H9 (cell line): Measurements from ENCODE around the gene THSD7B. TPM values are rescaled to one million over a fixed set of nuclear protein-coding genes. Genes with fewer than 3 reads are reported as not detected.

Experiments
- DNase-seq: peaks from one replicate; pipeline ENCODE4 v3.0.0-alpha.2; 2017
- H2AFZ ChIP-seq: one replicate; pipeline ENCODE4 v1.6.1; 2013; ENCODE audit warnings: mild to moderate bottlenecking, low read length, control low read depth, moderate library complexity
- H2AK5ac ChIP-seq: 2 replicates; pipeline ENCODE4 v1.6.1; 2013; ENCODE audit warnings: low read length, control low read depth, mixed read lengths; ENCODE audit not compliant: insufficient read length
- H2BK120ac ChIP-seq: one replicate; pipeline ENCODE4 v1.6.1; 2013; ENCODE audit warnings: low read depth, mild to moderate bottlenecking, low read length, control low read depth, inconsistent platforms; ENCODE audit not compliant: poor library complexity, severe bottlenecking
- H2BK12ac ChIP-seq: 2 replicates; pipeline ENCODE4 v1.6.1; 2013; ENCODE audit warnings: low read length, control low read depth, mixed read lengths, low read depth; ENCODE audit not compliant: insufficient read length
- H2BK15ac ChIP-seq: 2 replicates; pipeline ENCODE4 v1.6.1; 2013; ENCODE audit warnings: low read depth, low read length, control low read depth
- H2BK20ac ChIP-seq: one replicate; pipeline ENCODE4 v1.6.1; 2013; ENCODE audit warnings: low read depth, mild to moderate bottlenecking, low read length, control low read depth, inconsistent platforms; ENCODE audit not compliant: poor library complexity, severe bottlenecking
- H2BK5ac ChIP-seq: 2 replicates; pipeline ENCODE4 v1.6.1; 2013; ENCODE audit warnings: low read length, control low read depth, mixed read lengths; ENCODE audit not compliant: insufficient read length
- H3K14ac ChIP-seq: 2 replicates; pipeline ENCODE4 v1.6.1; 2013; ENCODE audit warnings: low read length, control low read depth; ENCODE audit not compliant: insufficient read depth
- H3K18ac ChIP-seq: 2 replicates; pipeline ENCODE4 v1.6.1; 2013; ENCODE audit warnings: low read depth, mild to moderate bottlenecking, mixed read lengths, low read length, control low read depth; ENCODE audit not compliant: insufficient read length
- H3K23ac ChIP-seq: 2 replicates; pipeline ENCODE4 v1.6.1; 2013; ENCODE audit warnings: low read length, control low read depth, mixed read lengths, low read depth; ENCODE audit not compliant: insufficient read length
- H3K23me2 ChIP-seq: 2 replicates; pipeline ENCODE4 v1.6.1; 2013; ENCODE audit warnings: low read depth, mild to moderate bottlenecking, mixed read lengths, low read length, control low read depth; ENCODE audit not compliant: insufficient read length, poor library complexity, severe bottlenecking
- H3K27ac ChIP-seq: 2 replicates; pipeline ENCODE4 v1.5.1; 2013; ENCODE audit warnings: low read length, control low read depth, mixed read lengths, low read depth; ENCODE audit not compliant: insufficient read length
- H3K27me3 ChIP-seq: 2 replicates; pipeline ENCODE4 v1.6.1; 2013; ENCODE audit warnings: low read length, control low read depth, inconsistent platforms; ENCODE audit not compliant: insufficient read depth
- H3K4ac ChIP-seq: 2 replicates; pipeline ENCODE4 v1.6.1; 2013; ENCODE audit warnings: low read depth, mild to moderate bottlenecking, control low read depth, inconsistent platforms, low read length, moderate library complexity
- H3K4me1 ChIP-seq: 2 replicates; pipeline ENCODE4 v1.6.1; 2013; ENCODE audit warnings: low read length, control low read depth, inconsistent platforms; ENCODE audit not compliant: insufficient read depth
- H3K4me2 ChIP-seq: 2 replicates; pipeline ENCODE4 v1.6.1; 2013; ENCODE audit warnings: low read length, control low read depth, mixed read lengths; ENCODE audit not compliant: insufficient read length, insufficient read depth
- H3K56ac ChIP-seq: 2 replicates; pipeline ENCODE4 v1.6.1; 2013; ENCODE audit warnings: low read depth, mild to moderate bottlenecking, mixed read lengths, low read length, control low read depth; ENCODE audit not compliant: insufficient read length
- H3K79me1 ChIP-seq: 2 replicates; pipeline ENCODE4 v1.6.1; 2013; ENCODE audit warnings: low read depth, mild to moderate bottlenecking, moderate library complexity, low read length, control low read depth, inconsistent platforms; ENCODE audit not compliant: insufficient read depth, poor library complexity, severe bottlenecking
- H3K79me2 ChIP-seq: 2 replicates; pipeline ENCODE4 v1.6.1; 2013; ENCODE audit warnings: low read length, control low read depth, inconsistent platforms; ENCODE audit not compliant: insufficient read depth
- H3K9ac ChIP-seq: 2 replicates; pipeline ENCODE4 v1.6.1; 2013; ENCODE audit warnings: low read length, control low read depth, mixed read lengths; ENCODE audit not compliant: insufficient read length; ENCODE audit errors: extremely low read depth
- H3K9me3 ChIP-seq: one replicate; pipeline ENCODE4 v1.6.1; 2013; ENCODE audit warnings: low read depth, low read length, inconsistent platforms; ENCODE audit not compliant: control insufficient read depth
- H3T11ph ChIP-seq: one replicate; pipeline ENCODE4 v1.6.1; 2013; ENCODE audit warnings: mild to moderate bottlenecking, low read length, control low read depth, inconsistent platforms
- H4K20me1 ChIP-seq: one replicate; pipeline ENCODE4 v1.6.1; 2013; ENCODE audit not compliant: control insufficient read depth, insufficient read length, insufficient read depth
- H4K5ac ChIP-seq: 2 replicates; pipeline ENCODE4 v1.6.1; 2013; ENCODE audit warnings: low read depth, mild to moderate bottlenecking, mixed read lengths, low read length, control low read depth; ENCODE audit not compliant: insufficient read length
- H4K8ac ChIP-seq: replicated peaks from 2 replicates; pipeline ENCODE4 v1.6.1; 2013; ENCODE audit warnings: low read length, control low read depth, mixed read lengths, low read depth; ENCODE audit not compliant: insufficient read length
- H4K91ac ChIP-seq: 2 replicates; pipeline ENCODE4 v1.6.1; 2013; ENCODE audit warnings: low read depth, mild to moderate bottlenecking, moderate library complexity, mixed read lengths, low read length, control low read depth; ENCODE audit not compliant: insufficient read length
- H3K27ac Mint-ChIP-seq, 3 experiments: 2 replicates in 2 of 3; 3 replicates in 1 of 3; pipeline ENCODE4 v1.8.0; 2020 to 2021; ENCODE audit warnings: mixed read lengths in 3 of 3, mild to moderate bottlenecking in 1 of 3, moderate library complexity in 1 of 3
- H3K27me3 Mint-ChIP-seq: 2 replicates; pipeline ENCODE4 v1.8.0; 2021; ENCODE audit warnings: low read depth, mild to moderate bottlenecking, moderate library complexity, mixed read lengths
- H3K36me3 Mint-ChIP-seq, 3 experiments: 2 replicates in 2 of 3; 3 replicates in 1 of 3; pipeline ENCODE4 v1.8.0; 2020 to 2021; ENCODE audit warnings: low read depth in 3 of 3, mixed read lengths in 3 of 3; ENCODE audit not compliant: insufficient read depth in 1 of 3
- H3K4me1 Mint-ChIP-seq, 2 experiments: 2 replicates each; pipeline ENCODE4 v1.8.0; 2020; ENCODE audit warnings: mixed read lengths in 2 of 2
- H3K4me3 Mint-ChIP-seq, 2 experiments: 2 replicates in 1 of 2; 3 replicates in 1 of 2; pipeline ENCODE4 v1.8.0; 2020 to 2021; ENCODE audit warnings: mild to moderate bottlenecking in 2 of 2, mixed read lengths in 2 of 2, moderate library complexity in 1 of 2
- H3K9me3 Mint-ChIP-seq, 2 experiments: 2 replicates in 1 of 2; 3 replicates in 1 of 2; pipeline ENCODE4 v1.8.0; 2020; ENCODE audit warnings: mild to moderate bottlenecking in 2 of 2, mixed read lengths in 2 of 2, moderate library complexity in 1 of 2
- WGBS: extraction: QIAGEN DNeasy Blood & Tissue Kit; methylation state at CpG from one replicate; pipeline ENCODE4 v1.1.7; 2013; ENCODE audit warnings: missing lambda C conversion rate, low lambda C conversion rate, mixed read lengths; ENCODE audit not compliant: insufficient read length; ENCODE audit errors: extremely low coverage; 5-methylcytosine and 5-hydroxymethylcytosine counted together
- total RNA-seq: library from RNA; stranded (reverse); gene quantifications from 2 replicates; pipeline ENCODE4 v1.2.1, GENCODE V29; 2021
- TF ChIP-seq, protein P1 (sequence below): fragments of 200-600 bp; sonication (generic); conservative IDR thresholded peaks from 3 replicates; pipeline ENCODE4 v1.8.0; 2021; ENCODE audit warnings: antibody characterized with exemption, mild to moderate bottlenecking

Gene THSD7B
- total RNA-seq, 1 experiment from 2014 or later = 0.85 TPM

DNA sequence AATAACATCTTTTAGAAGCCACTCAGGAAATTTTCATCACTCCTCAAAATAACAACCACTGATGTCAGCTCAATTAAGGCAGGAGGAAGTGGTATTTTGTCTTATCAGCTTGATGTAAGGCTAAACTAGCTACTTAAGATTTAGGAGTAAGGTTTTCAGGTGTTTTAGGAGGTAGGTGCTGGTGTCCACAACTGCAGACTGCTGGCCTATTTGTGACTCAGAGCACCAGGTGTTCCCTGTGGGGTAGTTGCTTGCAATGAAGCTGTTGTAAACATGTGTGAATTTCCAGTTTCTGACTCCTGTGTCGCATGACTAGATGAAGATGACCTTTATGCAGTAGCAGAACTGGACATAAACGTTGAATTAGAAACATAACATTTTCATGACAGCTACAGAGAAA is 164.2 kb downstream of the THSD7B start:
- Histone ChIP-seq H3K27ac (no peak overlapping the region), H3K23me2 (no peaks in the 10 kb centered on the region), H3K4me2 (no peak overlapping the region), H2BK15ac (no peak overlapping the region), H2BK12ac (no peak overlapping the region), H3K79me1 (no peaks in the 10 kb centered on the region), H2BK120ac (no peak overlapping the region), H3K18ac (no peak overlapping the region), H4K20me1 (no peaks in the 10 kb centered on the region), H2AK5ac (no peak overlapping the region), H4K8ac (no peak overlapping the region), H3K4ac (no peak overlapping the region), H3K27me3 (no peaks in the 10 kb centered on the region), H4K5ac (no peak overlapping the region), H3K56ac (no peak overlapping the region), H3K14ac (no peak overlapping the region), H3K9me3 (no peaks in the 10 kb centered on the region), H3K79me2 (no peaks in the 10 kb centered on the region), H2BK20ac (no peak overlapping the region), H3K4me1 (no peaks in the 10 kb centered on the region; the same call in 1 of the 2 replicates), H3T11ph (no peak overlapping the region), H4K91ac (no peak overlapping the region), H2AFZ (no peak overlapping the region), H3K9ac (no peak overlapping the region), H3K23ac (no peak overlapping the region), H2BK5ac (no peak overlapping the region)
- Mint-ChIP-seq H3K27me3 (no peaks in the 10 kb centered on the region), H3K27ac (no peak overlapping the region), H3K36me3 (peaks cover 0 to 4% (median 0%) of the 10 kb centered on the region in 3 experiments; a peak in 1 of 7 replicates), H3K4me3 (no peak overlapping the region), H3K4me1 (peaks cover 10 to 11% of the 10 kb centered on the region in 2 experiments), H3K9me3 (peaks cover 0 to 2% of the 10 kb centered on the region in 2 experiments; a peak in 2 of 5 replicates)
- TF ChIP-seq, protein P1, sequence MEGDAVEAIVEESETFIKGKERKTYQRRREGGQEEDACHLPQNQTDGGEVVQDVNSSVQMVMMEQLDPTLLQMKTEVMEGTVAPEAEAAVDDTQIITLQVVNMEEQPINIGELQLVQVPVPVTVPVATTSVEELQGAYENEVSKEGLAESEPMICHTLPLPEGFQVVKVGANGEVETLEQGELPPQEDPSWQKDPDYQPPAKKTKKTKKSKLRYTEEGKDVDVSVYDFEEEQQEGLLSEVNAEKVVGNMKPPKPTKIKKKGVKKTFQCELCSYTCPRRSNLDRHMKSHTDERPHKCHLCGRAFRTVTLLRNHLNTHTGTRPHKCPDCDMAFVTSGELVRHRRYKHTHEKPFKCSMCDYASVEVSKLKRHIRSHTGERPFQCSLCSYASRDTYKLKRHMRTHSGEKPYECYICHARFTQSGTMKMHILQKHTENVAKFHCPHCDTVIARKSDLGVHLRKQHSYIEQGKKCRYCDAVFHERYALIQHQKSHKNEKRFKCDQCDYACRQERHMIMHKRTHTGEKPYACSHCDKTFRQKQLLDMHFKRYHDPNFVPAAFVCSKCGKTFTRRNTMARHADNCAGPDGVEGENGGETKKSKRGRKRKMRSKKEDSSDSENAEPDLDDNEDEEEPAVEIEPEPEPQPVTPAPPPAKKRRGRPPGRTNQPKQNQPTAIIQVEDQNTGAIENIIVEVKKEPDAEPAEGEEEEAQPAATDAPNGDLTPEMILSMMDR = no peak
- DNase-seq = no peak
- WGBS = no CpG with 5 or more reads among the region's 2 CpGs
